HG03039 (cell line): ENCODE data around the gene CTNNBL1.
"Not testable (repeated sequence)": the region's sequence is repeated elsewhere in the genome, so short reads cannot be mapped to it uniquely, and the experiment has no call there.

Source experiments
- ATAC-seq: cut with Tn5 transposase; IDR thresholded peaks from one replicate; pipeline ENCODE4 v1.9.1; 2021; ENCODE audit warnings: mild to moderate bottlenecking, moderate library complexity; ENCODE audit not compliant: unreplicated experiment

The CTNNBL1 gene

DNA sequence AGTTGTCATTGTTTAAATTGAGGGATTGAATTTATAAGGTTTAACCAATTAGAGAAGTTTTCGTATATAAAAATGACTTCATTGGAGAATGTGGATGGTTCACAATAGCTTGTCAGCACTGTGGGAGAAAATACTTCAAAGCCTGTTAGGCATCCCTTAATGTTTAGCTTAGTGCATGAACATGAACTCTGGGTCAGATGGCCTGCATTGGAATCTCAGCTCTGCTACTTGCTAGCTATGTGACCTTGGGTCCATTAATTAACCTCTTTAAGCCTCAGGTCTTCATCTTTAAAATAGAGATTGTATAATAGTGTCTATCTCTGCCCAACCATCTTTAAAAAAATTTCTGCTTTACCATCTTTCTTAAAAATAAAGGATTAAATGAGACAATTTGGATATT lies 11.1 kb downstream of the CTNNBL1 start:
- ATAC-seq = no peak

DNA sequence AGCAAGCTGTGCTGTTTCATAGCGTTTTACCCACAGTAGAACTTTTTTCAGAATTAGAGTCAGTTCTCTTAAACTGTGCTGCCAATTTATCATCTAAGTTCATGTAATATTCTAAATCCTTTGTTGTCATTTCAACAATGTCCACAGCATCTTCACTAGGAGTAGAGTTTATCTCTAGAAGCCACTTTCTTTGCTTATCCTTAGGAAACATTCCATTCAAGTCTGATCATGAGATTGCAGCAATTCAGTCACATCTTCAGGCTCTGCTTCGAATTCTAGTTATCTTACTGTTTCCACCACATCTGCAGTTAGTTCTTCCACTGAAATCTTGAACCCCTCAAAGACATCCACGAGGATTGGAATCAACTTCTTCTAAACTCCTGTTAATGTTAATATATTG lies 12.5 kb downstream of the CTNNBL1 start:
- no peak for ATAC-seq

DNA sequence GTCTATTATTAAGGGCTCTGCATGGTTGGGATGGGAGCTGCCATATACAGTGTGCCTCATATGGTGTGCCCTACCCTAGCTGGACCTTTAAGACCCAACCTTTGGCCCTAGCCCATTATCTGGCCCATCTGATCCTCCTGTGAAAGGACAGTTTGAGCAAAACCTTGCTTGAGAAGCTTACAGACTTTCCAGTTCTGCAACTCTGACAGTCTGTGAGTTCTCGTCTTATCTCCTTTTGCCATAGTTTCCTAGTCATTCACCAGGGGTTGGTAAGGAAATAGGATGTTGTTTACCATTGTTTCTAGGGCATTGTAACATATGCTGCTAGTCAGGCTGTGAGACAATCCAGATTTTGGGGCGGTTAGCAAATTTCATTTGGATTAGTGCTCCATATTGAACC lies 17.2 kb downstream of the CTNNBL1 start:
- ATAC-seq = no peak

DNA sequence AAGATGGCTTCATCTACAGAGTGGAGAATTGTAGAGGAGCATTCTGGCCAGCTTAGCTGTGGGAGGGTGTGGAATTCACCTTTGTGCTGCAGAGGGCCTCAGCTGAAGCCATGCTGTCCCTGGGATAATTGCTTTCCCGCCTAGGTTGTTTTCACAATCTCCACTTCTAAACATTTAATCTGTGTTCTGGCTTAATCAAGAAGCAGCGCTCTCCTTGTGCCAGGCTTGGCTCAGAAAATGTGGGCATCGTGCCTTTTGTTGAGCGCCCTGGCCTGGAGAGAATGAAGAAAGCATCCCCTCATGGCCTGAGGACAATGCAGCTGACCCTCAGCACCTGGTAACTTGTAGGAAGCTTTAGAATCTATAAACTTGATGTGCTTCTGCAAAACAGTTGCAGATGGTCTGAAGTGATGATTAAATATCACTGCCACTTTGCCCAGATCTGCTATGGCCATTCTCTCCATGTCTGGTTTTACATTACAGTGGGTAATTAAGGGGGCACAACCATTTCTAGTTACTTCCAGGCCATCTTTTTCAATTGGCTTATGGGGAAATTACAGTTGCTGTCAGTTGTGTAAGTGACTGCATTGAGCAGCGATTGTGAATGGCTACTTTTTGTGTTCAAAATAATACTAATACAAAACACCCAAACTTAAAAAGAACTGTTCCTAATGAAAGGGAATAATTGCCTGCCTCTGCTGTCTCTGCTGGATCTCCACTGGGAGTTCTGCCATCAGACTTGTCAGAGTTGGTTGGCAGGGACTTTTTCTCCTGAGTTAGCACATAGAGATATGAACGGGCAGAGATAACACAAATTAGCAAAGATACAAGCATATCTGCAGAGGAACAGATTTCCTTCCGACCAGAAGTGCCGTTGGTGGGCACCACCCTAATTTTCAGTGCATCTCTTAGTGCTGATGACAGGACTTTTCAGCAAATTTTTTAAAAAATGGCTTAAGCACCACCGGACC lies 18.4 kb downstream of the CTNNBL1 start:
- no peak for ATAC-seq

DNA sequence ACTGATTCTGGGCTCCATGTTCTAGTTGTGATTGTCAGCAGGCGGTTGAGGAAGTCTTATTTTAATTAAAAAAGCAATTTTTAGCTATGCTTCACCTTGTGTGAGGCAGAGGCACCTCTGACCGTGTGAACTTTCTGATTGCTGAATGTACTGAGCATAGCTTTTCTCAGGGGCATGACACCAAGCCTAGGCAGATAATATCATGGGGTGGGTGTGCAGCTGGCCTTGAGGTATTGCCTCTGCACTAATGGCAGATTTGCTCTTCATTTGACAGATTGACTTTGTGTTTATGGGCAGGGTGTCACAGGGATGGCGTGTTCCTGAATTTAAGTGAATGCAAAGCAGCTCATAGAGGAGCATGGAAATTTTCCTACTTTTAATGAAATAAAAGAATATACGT lies 19.6 kb downstream of the CTNNBL1 start:
- ATAC-seq = no peak

DNA sequence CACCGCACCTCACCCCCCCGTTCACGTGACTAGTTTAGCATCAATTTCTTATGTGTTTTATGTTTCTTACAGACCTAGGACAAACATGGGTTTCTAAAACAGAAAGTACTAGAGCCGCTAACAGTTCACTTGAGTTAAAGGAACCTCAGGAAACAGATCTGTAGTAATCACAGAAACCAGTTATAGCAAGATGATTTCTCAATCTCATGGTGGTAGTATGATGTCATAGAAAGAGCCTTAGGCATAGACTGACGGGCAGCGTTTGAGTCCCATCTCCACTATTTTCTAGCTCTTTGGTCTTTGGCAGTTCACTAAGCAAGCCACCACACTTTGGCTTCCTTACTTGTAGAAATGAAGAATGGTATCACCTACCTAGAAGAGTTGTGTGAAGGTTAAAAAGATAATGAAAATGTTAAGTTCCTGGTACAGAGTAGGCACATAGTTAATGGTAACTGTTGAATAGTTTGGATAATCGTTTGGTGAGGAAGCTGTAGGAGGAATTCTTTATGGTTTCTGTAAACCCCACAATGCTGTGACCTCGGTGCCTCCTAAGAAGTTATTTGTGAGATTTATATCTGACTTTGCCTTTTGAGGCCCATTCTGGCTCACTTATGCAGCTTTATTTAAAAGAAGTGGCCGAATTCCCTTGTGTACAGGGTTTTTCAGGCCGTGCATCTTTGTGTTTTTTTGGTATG lies 21.3 kb downstream of the CTNNBL1 start:
- no peak for ATAC-seq

DNA sequence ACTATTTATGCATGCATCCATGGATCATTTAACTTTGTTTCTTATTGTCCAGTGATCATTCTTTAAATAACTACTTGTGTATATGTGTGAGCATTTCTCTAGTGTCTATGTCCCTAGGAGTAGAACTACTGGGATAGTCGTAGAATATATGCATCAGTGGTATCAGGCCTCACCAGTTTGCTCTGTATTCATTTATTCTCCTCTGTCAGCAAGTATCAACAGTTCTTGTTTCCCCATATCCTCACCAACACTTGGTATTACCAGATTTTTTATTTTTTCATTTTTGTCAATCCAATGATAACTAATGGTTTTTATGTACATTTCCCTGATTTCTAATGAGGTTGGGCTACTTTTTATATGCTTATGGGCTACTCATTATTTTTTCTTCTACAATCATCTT lies 27.9 kb downstream of the CTNNBL1 start:
- ATAC-seq = no peak

DNA sequence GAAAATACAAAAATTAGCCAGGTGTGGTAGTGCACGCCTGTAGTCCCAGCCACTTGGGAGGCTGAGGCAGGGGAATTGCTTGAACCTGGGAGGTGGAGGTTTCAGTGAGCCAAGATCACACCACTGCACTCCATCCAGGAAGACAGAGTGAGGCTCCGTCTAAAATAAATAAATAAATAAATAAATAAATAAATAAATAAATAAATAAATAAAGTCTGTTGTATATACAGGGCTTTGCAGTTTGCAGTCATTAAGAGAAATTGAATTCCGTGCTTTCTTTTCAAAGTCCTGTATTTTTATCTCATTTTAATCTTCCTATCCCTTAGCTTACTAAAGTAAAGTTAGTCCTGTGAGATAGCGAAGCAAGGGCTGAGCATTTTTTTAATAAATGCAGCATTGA lies 28.5 kb downstream of the CTNNBL1 start:
- not testable (repeated sequence) for ATAC-seq

DNA sequence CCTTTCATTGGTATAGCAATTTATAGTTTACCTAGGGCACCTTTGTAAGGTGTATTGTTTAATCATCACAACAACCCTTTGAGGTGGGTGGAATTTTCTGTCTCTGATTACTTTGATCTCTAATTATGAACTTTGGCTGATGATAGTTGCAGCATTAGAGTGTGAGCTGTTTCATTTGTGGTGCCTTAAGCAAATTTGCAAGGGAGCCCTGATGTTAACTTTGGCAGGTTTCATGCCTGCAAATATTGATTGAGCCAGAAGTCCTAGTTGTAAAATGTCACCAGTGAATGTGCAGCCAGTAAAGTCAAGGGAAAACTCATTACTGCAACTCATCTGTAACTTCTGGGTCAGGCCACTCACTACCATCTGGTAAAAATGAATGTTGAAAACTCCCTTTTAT lies 29.8 kb downstream of the CTNNBL1 start:
- no peak for ATAC-seq

DNA sequence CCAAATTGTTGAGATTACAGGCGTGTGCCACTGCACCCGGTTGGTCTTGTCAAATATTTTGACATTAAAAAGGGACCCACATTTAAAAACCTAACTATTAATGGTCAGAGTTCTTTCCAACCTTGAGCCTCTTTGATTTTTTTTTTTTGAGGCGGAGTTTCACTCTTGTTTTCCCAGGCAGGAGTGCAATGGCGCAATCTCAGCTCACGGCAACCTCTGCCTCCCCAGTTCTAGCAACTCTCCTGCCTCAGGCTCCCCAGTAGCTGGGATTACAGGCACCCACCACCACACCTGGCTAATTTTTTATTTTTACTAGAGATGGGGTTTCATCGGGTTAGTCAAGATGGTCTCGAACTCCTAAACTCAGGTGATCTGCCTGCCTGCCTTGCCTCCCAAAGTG lies 31.3 kb downstream of the CTNNBL1 start:
- ATAC-seq = no peak

DNA sequence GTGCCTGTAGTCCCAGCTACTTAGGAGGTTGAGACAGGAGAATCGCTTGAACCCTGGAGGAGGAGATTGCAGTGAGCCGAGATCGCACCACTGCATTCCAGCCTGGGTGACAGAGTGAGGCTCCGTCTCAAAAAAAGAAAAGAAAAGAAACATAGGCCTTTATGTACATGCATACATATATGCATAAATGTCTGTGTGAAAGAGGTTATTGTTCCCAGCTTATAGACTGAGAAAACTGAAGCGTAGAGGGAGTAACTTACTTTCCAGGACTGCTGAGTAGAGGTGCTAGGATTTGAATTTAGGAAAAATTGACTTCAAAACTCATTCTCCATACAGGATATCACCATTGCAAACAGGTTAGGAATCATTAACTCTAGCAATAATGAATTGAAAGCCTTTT lies 32.0 kb downstream of the CTNNBL1 start:
- ATAC-seq = no peak

DNA sequence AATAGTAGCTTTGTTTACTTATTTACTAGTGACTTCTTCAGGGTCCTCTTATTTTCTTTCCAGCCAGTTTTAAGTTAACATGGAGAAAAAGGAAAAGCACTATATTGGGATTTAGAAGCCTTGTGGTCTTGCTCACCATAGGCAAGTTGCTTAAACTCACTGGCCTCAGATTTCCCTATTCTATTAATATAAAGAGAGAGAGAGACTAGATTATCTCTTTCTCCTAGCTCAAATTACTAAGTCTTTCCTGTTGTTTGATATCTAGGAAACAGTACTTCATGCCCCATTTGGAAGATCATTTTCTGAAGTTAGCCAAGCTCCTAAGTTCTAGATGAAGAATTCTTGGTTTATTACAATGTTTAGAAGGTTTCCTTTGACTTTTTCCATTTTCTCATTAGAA lies 32.5 kb downstream of the CTNNBL1 start:
- ATAC-seq = no peak

DNA sequence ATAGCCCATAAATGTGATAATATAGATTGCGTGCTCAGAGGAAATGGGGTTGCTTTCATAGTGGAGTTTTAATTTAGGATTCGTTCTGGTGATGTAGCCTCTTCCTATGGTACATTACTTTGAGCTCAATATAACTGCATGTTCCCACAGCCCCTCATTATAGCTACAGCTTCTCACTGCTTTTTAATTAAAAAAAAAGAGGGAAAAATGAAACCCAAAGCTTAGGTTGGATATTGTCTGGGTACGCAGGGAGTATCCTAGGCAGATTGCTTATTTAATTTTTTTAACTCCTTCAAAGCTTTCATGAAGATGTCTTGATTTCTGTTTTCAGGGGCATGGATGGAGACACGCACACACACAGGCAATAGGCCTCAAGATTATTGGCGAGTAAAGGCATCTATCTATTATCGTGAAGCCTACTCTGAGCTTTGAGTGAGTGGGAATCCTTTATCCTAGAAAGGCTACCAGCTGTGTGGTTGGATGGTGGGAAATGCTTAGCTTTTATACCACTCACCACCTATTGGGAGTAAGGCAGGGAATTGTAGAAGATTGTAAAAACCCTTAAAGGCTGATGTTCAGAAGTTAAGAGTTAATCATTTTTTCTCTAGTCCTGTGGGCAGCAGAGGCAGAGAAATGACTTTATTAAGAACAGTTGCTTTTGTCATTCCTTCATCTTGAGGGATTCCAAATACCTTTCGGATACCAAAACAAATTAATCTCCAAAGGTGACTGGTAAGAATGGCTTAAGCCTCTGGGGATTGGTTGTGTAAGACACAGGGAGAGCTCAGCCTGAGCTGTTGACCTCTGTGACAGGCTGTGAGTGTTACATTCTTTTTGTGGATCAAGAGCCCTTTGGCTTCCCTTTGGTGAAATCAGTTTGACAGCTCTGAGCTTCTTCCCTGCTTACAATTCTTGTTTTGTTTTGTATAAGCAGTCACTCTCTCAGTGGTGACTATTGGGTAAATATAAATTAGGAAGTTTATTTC lies 33.4 kb downstream of the CTNNBL1 start:
- ATAC-seq = no peak

DNA sequence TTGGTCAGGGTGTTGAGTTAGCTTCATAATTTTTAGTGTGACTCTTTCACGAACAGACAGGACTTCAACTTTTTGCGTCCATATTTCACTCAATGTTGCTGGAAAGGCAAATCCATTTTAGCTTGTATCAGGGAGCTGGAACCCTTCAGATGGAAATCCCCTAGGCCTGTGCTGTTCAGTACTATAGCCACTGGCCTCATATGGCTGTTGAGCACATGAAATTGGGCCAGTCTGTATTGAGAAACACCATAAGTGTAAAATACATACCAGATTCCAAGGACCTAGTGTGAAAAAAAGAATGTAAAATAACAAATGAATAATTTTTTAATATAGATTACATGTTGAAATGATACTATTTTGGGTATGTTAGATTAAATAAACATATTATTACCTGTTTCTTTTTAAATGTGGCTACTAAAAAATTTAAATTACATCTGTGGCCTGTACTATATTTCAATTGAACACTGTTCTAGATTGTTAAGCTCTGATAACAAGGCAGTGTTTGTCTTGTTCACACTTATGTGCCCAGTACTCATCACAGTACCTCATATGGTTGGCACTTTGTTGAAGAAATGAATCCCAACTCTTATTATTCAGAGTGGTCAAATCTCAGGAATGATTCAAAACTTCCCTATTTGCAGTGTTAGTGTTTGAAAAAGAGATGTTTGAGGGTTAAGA lies 34.3 kb downstream of the CTNNBL1 start:
- no peak for ATAC-seq

DNA sequence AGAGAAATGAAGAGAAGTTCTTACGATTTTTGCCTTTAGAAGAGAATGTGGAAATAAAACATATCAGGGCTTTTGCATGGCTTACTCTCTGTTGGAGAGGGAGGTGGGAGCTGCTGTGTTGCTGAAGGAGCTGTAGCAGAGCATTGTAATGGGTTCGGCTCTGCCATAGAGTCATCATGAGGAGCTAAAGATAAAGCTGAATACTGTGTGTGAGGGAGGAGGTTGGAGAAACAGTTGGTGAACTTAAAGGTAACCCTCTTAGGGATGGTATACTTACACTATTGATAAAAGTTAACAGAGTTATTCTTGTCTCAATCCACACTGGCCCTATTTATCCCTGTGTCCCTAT lies 34.8 kb downstream of the CTNNBL1 start:
- no peak for ATAC-seq

DNA sequence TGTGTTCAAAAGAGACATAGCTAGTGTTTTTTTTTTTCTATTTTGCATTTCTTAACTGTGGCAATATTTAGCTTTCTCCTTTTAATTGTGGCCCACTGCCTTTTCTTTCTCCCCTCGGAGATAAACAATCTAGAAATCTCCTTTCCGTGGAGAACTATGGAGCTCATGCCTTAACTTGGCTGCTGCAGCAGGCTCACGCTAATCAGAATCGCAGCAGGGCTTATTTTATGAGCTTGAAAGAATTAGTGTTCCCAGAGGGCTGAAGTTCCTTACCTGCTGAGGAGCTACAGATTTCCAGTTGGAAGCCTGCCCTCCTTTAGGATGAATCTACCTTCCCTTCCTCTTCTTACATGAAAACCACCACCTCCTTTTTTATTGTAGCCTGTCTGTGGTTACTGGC lies 35.6 kb downstream of the CTNNBL1 start:
- no peak for ATAC-seq

DNA sequence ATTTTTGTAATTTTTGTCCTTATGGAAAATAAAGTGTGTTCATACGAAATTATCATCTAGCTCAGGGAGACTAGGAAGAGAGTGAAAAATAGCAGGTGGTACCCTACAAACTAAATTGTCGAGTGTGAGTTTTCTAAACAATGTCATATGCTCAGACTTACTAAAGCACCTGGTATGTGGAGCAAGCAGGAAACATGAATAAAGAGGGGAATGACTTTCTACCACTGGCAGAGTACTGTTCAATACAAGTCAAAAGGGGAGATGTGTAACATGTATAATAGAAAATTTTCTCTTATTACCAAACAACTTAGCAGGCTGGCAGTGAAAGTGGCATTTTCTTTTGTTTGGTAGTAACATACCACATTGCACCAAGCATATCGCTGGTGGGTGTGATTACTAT lies 36.1 kb downstream of the CTNNBL1 start:
- no peak for ATAC-seq

DNA sequence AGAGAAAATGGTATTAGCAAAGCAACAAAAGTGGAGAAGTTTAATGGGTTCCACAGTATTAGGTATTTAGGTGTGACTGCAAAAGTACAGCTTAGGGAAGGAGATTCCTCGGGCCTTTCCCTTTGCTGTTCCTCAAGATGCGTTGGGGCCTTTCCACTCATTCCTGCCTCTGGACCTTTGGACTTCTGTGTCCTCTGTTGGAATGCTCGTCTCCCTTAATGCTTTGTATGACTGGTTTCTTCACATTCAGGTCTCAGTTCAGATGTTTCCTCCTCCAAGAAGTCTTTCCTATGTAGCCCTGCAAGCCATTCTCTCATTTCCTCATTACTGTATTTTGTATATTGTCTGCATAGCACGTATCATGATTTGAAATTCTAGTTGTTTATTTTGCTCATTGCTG lies 39.6 kb downstream of the CTNNBL1 start:
- no peak for ATAC-seq

DNA sequence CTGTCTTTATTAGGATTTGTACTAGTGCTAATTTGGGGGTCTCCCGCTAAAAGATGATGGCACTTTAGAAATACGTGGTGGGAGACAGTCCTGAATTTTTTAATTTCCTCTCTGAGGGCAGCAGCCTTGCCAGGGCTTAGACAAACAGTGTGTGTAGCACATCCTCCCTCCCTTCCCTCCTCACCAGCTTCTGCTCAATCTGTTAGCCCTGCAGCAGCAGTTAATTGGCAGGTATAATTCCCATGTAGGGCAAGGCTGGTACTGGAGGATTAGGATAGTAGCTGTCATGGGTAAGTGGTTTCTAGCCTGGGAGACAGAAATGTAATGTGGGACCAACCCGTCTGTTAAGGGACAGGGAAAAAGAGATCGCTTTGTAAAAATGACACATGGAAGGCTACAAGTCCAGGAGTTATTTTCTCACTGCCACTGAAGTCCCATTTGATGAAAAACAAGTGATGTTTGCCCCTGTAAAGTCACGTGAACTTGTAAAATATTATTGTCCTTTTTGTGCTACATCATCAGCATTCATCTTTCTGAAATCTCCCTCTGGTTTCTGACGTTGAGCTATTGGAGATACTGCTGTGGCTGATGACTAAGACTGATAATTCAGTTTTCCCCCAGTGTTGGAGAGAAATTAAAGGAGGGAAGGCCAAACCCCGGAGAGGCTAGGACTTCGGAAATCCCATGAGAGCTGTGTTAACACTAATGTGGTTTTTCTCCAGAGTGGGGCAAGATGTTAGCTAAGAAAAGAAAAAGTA lies 40.6 kb downstream of the CTNNBL1 start:
- ATAC-seq = no peak

DNA sequence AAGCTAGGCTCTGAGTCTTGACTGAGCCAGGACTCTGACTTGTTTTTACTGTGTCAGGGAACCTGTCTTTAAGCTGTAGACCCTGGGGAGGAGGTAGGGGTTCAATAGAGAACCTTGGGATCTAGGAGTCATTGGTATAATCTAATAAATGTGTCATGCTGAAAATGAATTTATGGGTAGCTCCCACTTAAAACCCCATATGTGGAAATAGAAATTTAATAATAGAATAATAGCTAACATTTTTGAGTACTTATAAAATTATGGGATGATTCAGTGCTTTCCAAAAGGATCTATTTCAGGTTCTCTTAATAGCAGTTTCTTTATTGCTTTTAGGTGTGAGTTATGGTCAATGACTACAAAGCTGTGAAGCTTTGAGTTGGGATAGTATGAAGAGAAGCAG lies 41.7 kb downstream of the CTNNBL1 start:
- no peak for ATAC-seq
